PC-3 (cell line): ENCODE results near the gene SMAD3. TPM values are rescaled to one million over a fixed set of nuclear protein-coding genes. Genes with fewer than 3 reads are reported as not detected.

ENCODE experiments used
- ATAC-seq: fragments of 200-7000 bp; cut with Tn5 transposase; 2 replicates; pipeline ENCODE4 v1.9.1; 2020; ENCODE audit warnings: mild to moderate bottlenecking, moderate library complexity
- BruUV-seq: library from RNA; stranded (reverse); fragments of 400-500 nt; replicated peaks from 2 replicates; lab custom pipeline; 2021; lab: Mats Ljungman, UMichigan
- CTCF ChIA-PET: fragments of 300-600 bp; sonication (Branson Sonifier 250); formaldehyde crosslinking; loops from one replicate; lab custom pipeline; 2022; ENCODE audit warnings: antibody characterized with exemption; lab: Charles Lee
- POLR2A ChIA-PET: fragments of 300-600 bp; sonication (Branson Sonifier 250); formaldehyde crosslinking; loops from one replicate; lab custom pipeline; 2022; ENCODE audit warnings: antibody characterized with exemption; ENCODE audit not compliant: unreplicated experiment; lab: Charles Lee
- DNase-seq: peaks from one replicate; pipeline ENCODE4 v3.0.0-alpha.2; 2015
- H2AFZ ChIP-seq: fragments of 300-600 bp; sonication (generic); 2 replicates; pipeline ENCODE4 v1.6.0; 2016; ENCODE audit warnings: antibody characterized with exemption, low read length
- H3F3A ChIP-seq: fragments of 300-600 bp; sonication (generic); one replicate; pipeline ENCODE4 v1.6.0; 2017; ENCODE audit warnings: antibody characterized with exemption, low read length, control low read depth, mild to moderate bottlenecking; ENCODE audit not compliant: unreplicated experiment
- H3K27ac ChIP-seq: fragments of 300-600 bp; sonication (generic); 2 replicates; pipeline ENCODE4 v1.5.1; 2016; ENCODE audit warnings: mild to moderate bottlenecking, low read length
- H3K27me3 ChIP-seq: fragments of 300-600 bp; sonication (generic); 2 replicates; pipeline ENCODE4 v1.6.1; 2016; ENCODE audit warnings: low read length, mixed read lengths
- H3K36me3 ChIP-seq: fragments of 300-600 bp; sonication (generic); 2 replicates; pipeline ENCODE4 v1.6.1; 2016; ENCODE audit warnings: low read depth, mixed run types, low read length, mixed read lengths
- H3K4me1 ChIP-seq: fragments of 300-600 bp; sonication (generic); 2 replicates; pipeline ENCODE4 v1.5.1; 2016; ENCODE audit warnings: low read length; ENCODE audit not compliant: insufficient read depth
- H3K4me2 ChIP-seq: fragments of 300-600 bp; sonication (generic); 2 replicates; pipeline ENCODE4 v1.6.0; 2016; ENCODE audit warnings: low read length
- H3K4me3 ChIP-seq: fragments of 300-600 bp; sonication (generic); 2 replicates; pipeline ENCODE4 v1.5.1; 2016; ENCODE audit warnings: mild to moderate bottlenecking, low read length, mixed read lengths
- H3K79me2 ChIP-seq: fragments of 300-600 bp; sonication (generic); 2 replicates; pipeline ENCODE4 v1.6.1; 2017; ENCODE audit warnings: low read length, mixed read lengths
- H3K9ac ChIP-seq: fragments of 300-600 bp; sonication (generic); 2 replicates; pipeline ENCODE4 v1.6.0; 2016; ENCODE audit warnings: mild to moderate bottlenecking, low read length
- H3K9me2 ChIP-seq: fragments of 300-600 bp; sonication (generic); replicated peaks from 2 replicates; pipeline ENCODE4 v1.6.1; 2016; ENCODE audit warnings: mixed run types, low read length, mixed read lengths
- H3K9me3 ChIP-seq: fragments of 300-600 bp; sonication (generic); 2 replicates; pipeline ENCODE4 v1.6.1; 2016; ENCODE audit warnings: low read length, mixed read lengths
- H4K20me1 ChIP-seq: fragments of 300-600 bp; sonication (generic); 2 replicates; pipeline ENCODE4 v1.6.1; 2016; ENCODE audit warnings: low read length, mixed read lengths
- EZH2 ChIP-seq: fragments of 300-600 bp; sonication (generic); IDR thresholded peaks from one replicate; pipeline ENCODE4 v1.6.1; 2017; ENCODE audit warnings: antibody characterized with exemption, mild to moderate bottlenecking, low read length; ENCODE audit not compliant: unreplicated experiment
- EZH2phosphoT487 ChIP-seq: fragments of 300-600 bp; sonication (generic); IDR thresholded peaks from 2 replicates; pipeline ENCODE4 v1.6.1; 2018; ENCODE audit warnings: mild to moderate bottlenecking, antibody characterized with exemption, low read length, borderline replicate concordance
- intact Hi-C: fragments of 100-400 bp; cut with micrococcal nuclease; formaldehyde crosslinking; loops from 2 replicates; pipeline ENCODE4 v1.9.0; 2023
- total RNA-seq: library from RNA; depleted of rRNA; stranded (reverse); fragments of >200 nt; gene quantifications from 2 replicates; pipeline ENCODE4 v1.2.3, GENCODE V29; 2014
- TF ChIP-seq, protein P1 (sequence below): fragments of 300-600 bp; sonication (generic); conservative IDR thresholded peaks from 2 replicates; pipeline ENCODE4 v1.5.1; 2017; ENCODE audit warnings: antibody characterized with exemption, low read depth, mild to moderate bottlenecking, low read length

Gene SMAD3
- total RNA-seq, 1 experiment from 2014 or later: 75.6 TPM

DNA sequence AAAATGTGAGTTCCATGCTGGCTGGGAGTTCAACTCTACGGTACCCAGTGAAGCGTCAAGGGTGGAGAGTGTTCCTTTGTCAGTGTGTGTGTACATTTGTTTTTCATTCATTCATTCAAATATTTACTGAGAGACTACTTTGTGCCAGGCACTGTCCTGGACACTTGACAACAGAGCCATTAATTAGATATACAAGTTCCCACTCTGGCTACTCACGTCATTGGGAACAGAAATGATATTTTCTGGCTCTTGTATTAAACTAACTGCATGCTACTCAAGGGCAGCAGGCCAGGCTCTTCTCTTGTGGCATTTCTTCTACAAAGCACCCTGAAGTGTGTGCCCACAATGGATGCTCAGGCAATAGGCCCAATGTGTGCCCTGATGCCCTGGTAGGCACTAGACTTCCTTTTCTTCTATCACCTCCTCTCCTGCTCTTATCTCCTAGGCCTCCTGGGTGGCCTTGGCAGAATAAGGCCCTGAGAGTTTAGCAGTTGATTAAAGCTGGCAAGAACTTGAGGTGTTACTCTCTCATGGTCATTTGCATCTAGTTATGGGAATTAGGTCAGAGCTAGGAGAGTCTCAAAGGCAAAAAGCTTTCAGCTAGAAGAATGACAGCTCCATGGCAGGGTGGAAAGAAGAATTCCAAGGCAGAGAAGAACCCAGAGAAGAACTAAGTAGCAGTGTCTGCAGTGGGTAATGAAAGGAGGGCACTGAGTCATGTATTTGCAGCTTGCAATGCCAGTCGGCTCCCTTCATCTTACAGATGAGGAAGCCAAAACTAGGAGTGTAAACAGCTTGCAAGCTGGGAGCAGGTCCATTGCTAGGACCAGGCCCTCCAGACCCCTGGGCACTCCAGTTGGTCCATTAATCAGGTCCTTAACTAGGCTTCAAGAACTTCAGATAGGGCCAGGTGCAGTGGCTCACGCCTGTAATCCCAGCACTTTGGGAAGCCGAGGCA lies 14.0 kb upstream of the SMAD3 start:
- TF ChIP-seq EZH2: no peak
- TF ChIP-seq, protein P1, sequence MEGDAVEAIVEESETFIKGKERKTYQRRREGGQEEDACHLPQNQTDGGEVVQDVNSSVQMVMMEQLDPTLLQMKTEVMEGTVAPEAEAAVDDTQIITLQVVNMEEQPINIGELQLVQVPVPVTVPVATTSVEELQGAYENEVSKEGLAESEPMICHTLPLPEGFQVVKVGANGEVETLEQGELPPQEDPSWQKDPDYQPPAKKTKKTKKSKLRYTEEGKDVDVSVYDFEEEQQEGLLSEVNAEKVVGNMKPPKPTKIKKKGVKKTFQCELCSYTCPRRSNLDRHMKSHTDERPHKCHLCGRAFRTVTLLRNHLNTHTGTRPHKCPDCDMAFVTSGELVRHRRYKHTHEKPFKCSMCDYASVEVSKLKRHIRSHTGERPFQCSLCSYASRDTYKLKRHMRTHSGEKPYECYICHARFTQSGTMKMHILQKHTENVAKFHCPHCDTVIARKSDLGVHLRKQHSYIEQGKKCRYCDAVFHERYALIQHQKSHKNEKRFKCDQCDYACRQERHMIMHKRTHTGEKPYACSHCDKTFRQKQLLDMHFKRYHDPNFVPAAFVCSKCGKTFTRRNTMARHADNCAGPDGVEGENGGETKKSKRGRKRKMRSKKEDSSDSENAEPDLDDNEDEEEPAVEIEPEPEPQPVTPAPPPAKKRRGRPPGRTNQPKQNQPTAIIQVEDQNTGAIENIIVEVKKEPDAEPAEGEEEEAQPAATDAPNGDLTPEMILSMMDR: no peak
- no peak overlapping the region for H2AFZ ChIP-seq
- peaks cover 29% of the 10 kb centered on the region for H3K4me1 ChIP-seq
- no peak overlapping the region for H3K4me2 ChIP-seq
- no peak for ATAC-seq
- H3K27ac ChIP-seq: no peak overlapping the region
- H3K79me2 ChIP-seq: no peaks in the 10 kb centered on the region
- ChIA-PET POLR2A (no interaction called here), CTCF (no interaction called here)
- H3K9me2 ChIP-seq: no peaks in the 10 kb centered on the region
- no peak overlapping the region for H3K9ac ChIP-seq
- no peaks in the 10 kb centered on the region for H3K27me3 ChIP-seq
- no peaks in the 10 kb centered on the region for H3K36me3 ChIP-seq
- intact Hi-C loops: no loop called here
- no TSS peak for BruUV-seq
- H3F3A ChIP-seq: peaks cover 6% of the 10 kb centered on the region
- DNase-seq: no peak
- no peak overlapping the region for H3K4me3 ChIP-seq
- no peaks in the 10 kb centered on the region for H4K20me1 ChIP-seq
- no peaks in the 10 kb centered on the region for H3K9me3 ChIP-seq

DNA sequence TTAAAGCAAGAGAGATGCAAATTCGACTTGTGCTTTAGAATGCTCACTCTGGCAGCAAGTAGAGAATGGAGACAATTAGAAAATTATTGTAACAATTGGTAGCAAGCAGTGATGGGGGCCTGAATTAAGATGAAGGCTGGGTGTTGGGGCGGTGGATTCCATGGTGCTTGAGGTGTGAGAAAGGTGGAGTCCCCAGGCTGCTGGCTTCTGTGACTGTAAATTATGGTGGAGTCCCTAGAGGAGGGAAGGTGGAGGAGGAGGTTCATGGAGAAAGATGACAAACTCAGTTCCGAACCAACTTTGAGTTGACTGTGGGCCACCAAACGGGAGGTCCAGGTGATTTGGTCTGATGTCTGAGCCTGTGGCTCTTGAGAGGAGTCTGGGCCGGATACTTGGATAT lies 10.7 kb upstream of the SMAD3 start:
- Histone ChIP-seq H3K27me3 (no peaks in the 10 kb centered on the region), H3K79me2 (no peaks in the 10 kb centered on the region), H3K4me1 (peaks cover 12% of the 10 kb centered on the region), H3F3A (no peaks in the 10 kb centered on the region), H2AFZ (no peak overlapping the region), H3K9me3 (no peaks in the 10 kb centered on the region), H3K36me3 (no peaks in the 10 kb centered on the region), H3K27ac (no peak overlapping the region), H3K4me2 (no peak overlapping the region), H4K20me1 (no peaks in the 10 kb centered on the region), H3K4me3 (no peak overlapping the region), H3K9me2 (no peaks in the 10 kb centered on the region), H3K9ac (no peak overlapping the region)
- TF ChIP-seq EZH2 (no peak), EZH2phosphoT487 (no peak)
- TF ChIP-seq, protein P1: no peak
- POLR2A ChIA-PET: no interaction called here
- no peak for DNase-seq
- no TSS peak for BruUV-seq
- CTCF ChIA-PET: no interaction called here
- ATAC-seq: no peak
- intact Hi-C loops: no loop called here

DNA sequence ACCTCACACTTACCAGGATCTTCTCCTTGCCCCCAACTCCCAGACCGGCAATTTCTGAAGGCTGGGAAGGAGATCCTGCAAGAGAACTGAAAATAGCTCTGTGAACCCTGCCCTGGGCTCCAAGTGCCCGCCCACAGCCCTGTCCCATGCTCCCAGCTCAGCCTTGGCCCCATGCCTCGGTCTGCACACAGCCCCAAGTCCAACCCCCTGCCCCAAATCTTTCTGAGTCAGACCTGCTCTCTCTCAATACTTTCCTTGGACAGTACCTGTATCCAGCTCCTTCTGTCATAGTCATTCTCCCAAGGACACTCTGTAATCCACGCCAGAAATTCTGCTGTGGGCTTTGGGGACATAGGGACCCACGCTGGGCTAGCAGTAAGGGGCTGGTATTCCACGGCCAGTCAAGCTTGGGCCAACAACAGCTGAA lies 6.3 kb upstream of the SMAD3 start:
- Histone ChIP-seq H3K79me2 (0 out of 2 replicates have a peak, but pooled peaks cover under 1% of the 10 kb centered on the region), H3K4me3 (no peak overlapping the region), H3K4me1 (no peaks in the 10 kb centered on the region), H4K20me1 (no peaks in the 10 kb centered on the region), H3K4me2 (no peak overlapping the region), H2AFZ (no peak overlapping the region), H3K27me3 (no peaks in the 10 kb centered on the region), H3K27ac (no peak overlapping the region), H3K9me2 (no peaks in the 10 kb centered on the region), H3F3A (no peaks in the 10 kb centered on the region), H3K9me3 (no peaks in the 10 kb centered on the region), H3K36me3 (no peaks in the 10 kb centered on the region), H3K9ac (no peak overlapping the region)
- TF ChIP-seq, protein P1: no peak
- TF ChIP-seq EZH2 (no peak), EZH2phosphoT487 (no peak)
- ChIA-PET POLR2A (no interaction called here), CTCF (no interaction called here)
- no peak for DNase-seq
- intact Hi-C loops: no loop called here
- ATAC-seq: no peak
- BruUV-seq: no TSS peak
